GM10847 (cell line): ENCODE results near the gene GULP1.

Experiments used
- POLR2A ChIP-seq: IDR thresholded peaks from 2 replicates; pipeline ENCODE4 v1.6.1; 2011; ENCODE audit not compliant: insufficient read length; ENCODE audit errors: extremely low read depth

GULP1 gene

DNA sequence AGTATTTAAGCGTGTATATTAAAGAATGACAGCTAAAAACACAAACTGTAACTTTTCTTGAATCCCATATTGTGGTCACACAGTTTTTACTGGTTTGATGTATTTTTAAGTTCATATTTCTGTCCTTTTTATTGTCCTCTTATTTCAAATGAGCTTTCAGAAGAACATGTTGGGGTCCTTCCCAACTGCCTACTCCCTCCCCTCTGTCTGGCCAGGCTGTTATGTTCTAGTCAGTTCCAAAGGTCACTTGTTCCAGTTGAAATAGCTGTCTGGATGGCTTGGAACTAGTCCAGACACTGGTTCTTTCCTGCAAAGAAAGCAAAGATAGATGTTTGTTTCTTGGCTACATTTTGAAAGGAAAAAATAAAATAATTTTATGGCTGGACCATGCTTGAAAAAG is 306.9 kb downstream of the GULP1 start:
- TF ChIP-seq POLR2A = no peak

DNA sequence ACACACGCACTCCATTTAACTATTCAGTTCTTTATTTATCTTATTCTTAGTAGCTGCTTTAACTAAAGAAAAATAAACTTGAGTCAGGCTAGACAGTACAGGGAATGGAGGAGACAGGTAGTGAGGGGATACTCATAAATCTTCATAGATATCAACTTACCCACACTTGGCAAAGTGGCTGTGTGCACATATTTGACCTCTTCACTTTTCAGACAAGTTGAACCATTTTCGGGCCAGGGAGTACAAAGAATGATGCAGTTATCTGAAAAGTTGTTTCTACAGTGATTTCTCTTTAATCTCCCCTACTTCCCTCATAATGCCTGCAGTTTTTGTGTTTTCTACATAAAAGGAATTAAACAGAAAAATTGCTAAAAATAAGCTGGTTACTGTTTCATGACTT is 307.5 kb downstream of the GULP1 start:
- TF ChIP-seq POLR2A = no peak

DNA sequence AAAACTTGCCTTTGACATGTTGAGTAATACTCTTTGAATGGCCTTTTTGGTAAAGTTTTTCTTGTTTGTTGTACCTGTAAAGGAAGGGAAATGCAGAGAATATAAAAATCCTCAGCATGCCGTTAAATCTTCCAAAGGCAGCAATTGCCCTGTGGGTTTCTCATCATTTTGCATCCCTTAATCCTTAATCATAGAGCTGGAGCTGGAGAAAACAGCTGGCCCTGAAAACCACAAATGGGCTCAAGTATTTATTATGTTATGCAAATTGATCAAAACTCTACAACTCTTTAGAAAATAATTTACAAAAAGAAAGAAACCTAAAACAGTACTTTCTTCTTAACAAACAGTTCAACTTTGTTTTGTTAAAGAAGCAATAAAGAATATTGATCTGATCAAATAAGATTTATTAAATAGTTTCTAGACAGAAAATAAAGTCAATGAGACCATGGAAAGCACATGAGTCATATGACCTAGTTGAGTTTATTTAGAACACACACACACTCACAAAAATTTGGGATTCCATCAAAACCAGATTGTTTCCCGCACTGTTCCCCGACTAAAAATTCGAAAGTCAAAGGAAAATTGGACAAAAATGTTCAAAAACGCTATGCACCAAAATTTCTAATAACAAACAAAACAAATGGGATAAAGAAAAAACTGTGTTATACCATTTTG is 309.0 kb downstream of the GULP1 start:
- TF ChIP-seq POLR2A = no peak

DNA sequence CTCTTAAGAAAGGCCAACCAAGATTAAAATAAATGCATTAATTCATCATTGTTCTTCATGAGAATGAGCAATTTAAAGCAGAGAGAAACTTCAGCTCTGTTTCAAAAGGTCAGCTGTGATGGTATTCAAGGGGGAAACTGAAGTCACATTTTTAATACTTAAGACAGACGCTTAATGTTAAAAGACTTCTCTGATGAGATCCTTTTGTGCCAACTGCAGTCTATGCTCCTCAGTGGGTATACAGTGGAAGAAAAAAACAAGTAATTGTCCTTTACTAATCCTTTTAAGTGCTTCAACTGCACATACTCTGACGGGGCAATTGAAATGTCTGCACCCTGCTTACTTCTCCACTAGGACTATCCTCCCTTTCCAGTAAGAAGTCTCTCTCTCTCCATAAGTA is 309.7 kb downstream of the GULP1 start:
- no peak for TF ChIP-seq POLR2A

DNA sequence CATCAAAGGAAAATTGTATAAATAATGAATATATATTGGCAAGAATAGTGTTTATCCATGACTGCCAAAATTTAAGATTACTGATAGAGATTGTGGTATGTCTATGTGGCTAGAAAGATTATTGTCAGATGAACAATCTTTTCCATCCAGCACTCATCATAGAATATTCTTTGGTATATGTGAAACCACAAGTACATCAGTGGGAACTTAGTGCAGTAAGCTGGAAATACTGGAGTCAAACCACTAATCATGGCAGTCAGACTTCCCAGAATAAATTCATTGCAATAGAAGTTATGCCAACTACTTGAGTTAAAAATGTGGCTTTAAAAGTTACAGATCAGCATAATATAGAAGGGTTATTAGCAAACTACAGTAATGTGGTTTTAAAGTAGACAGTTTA is 310.3 kb downstream of the GULP1 start:
- TF ChIP-seq POLR2A = no peak

DNA sequence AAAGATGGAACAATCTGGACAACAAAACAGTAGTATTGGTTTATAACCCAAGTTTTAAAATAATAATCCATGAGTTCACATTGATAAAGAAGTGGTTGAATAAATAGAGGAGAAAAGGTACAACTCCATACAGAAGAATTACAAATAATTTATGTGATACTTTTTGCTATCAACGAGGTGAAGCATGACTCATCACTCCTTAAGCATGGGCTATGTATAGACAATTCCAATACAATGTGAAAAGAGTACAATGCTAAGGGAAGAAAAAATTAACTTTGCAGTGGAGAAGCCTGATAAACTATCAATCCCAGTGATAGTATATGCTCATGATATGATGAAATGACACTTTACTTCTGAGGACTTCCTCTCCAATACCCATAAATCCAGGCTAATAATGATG is 312.9 kb downstream of the GULP1 start:
- TF ChIP-seq POLR2A = no peak

DNA sequence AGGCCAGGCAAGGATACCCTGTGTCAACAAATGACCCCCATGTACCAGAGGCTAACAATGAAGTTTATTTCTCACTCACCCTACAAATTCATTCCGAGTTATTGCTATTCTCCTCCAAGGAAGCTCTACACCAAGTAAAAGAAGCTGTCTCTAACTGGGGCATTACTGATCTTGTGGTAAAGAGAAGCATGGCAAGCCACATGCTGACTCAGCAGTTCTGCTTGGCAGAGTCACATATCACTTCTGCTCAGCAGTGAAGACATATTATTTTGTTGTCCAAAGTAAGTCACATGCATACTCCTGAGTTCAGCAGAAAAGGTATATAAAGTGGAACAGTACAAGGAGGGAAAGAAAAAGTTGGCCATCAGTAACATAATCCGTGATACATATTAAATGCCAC is 315.8 kb downstream of the GULP1 start:
- no peak for TF ChIP-seq POLR2A

DNA sequence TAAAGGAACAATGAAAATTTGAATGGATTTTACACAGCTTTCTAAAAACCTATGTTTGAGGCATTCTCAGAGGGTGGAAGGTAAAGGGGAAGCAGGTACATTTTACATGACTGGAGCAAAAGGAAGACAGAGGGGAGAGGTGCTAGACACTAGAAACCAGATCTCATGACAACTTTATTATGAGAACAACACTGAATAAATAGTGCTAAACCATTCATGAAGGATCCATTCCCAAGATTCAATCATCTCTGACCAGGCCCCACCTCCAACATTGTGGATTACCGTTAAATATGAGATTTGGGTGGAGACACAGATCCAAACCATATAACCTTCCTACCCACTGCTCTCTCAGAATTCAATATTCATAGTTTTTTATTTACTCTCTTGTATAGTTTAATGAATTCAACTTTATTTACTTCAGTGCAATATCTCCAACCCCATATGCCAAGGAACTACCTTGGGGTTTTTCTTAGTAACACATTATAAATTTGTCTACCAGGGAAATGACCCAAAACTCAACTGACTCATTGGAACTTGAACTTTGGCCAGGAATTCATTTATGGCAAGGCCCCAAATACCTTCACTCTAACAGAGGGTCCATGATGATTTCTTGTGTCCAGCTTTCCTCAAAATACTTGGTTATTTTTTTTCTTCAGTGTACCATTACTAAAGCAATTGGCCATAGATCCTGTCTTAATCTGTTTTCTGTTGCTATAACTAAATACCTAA is 317.8 kb downstream of the GULP1 start:
- no peak for TF ChIP-seq POLR2A

DNA sequence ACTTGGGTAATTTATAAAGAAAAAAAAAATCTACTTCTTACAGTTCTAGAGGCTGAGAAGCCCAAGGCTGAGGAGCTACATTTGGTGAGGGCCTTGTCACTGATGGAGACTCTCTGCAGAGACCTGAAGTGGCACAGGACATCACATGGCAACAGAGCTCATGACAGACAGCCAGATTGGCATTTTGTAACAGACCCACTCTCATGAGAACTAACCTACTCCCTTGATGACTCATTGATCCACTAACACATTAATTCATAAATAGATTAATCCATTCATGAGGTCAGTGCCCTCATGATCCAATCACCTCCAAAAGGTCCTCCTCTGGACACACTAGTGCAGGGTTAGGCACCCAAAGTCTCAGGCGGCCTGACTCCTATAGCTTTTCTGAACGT is 318.4 kb downstream of the GULP1 start:
- TF ChIP-seq POLR2A = no peak

DNA sequence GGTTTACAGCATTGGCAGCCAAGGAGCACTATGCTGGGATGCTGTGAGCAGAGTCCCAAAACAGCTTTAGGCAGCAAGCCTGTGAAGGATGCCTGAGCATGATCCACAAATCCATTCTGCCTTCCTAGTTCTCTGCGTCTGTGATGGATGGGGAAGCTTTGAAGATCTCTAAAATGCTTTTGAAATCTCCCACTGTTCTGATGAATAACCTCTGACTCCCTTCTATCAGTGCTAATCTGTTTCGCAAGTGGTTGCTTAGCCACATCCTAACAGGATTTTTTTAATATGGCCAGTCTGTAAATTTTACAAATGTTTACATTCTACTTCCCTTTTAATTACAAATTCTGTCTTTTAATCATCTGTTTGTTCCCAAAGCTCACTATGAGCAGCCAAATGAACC is 319.2 kb downstream of the GULP1 start:
- no peak for TF ChIP-seq POLR2A

DNA sequence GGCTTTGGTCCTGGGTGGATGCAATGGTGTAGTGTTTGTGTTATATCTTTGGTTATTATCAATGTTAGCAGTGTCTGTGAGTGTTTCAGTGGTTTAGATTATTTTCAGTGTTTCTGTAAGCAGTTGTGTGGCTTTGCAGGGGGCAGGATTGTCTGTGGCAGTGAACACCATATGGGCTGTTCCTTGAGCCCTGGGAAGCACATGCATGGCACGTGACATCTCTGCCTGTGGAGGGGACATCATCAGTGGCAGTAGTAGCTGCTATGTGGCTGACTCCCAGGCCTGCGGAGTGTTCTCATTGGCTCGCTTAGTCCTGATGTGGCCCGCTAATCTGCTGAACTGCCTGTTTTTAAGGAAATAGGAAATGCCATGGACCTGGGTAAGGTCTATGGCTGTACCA is 327.5 kb downstream of the GULP1 start:
- no peak for TF ChIP-seq POLR2A

DNA sequence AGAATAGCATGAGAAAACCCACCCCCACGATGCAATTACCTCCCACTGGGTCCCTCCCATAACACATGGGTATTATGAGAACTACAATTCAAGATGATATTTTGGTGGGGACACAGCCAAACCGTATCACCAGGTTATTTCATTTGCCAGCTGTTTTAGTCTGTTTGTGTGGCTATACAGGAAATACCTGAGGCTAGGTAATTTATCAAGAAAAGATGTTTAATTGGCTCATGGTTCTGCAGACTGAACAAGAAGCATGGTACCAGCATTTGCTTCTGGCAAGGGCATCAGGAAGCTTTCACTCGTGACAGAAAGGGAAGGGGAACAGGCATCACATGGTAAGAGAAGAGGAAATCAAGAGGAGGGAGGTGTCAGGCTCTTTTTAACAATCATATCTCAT is 329.2 kb downstream of the GULP1 start:
- no peak for TF ChIP-seq POLR2A

DNA sequence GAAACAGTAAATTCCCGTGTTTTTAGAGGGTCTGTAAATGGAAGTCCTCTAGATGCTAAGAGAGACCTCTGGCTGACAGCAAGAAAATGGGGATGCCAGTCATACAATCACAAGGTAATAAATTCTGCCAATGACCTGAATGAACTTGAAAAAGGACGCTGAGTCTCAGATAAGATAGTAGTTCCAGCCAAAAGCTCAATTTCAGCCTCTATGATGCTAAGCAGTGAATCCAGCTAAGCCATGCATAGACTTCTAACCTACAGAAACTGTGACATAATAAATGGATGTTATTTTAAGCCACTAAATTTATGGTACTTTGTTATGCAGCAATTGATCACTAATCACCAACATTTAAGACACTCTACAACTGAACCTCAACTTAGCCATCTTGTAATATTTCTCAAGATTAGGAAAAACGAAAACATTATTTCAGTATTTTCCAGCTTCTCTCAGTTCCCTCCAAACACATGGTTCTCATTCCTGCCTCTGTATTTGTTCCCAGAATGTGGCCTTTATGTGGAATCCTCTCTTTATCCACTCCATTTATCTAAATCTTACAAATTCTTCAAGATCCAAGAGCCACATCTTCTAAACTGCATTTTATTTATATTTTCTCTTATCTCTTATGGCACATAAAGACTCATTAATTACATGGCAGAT is 331.1 kb downstream of the GULP1 start:
- no peak for TF ChIP-seq POLR2A

DNA sequence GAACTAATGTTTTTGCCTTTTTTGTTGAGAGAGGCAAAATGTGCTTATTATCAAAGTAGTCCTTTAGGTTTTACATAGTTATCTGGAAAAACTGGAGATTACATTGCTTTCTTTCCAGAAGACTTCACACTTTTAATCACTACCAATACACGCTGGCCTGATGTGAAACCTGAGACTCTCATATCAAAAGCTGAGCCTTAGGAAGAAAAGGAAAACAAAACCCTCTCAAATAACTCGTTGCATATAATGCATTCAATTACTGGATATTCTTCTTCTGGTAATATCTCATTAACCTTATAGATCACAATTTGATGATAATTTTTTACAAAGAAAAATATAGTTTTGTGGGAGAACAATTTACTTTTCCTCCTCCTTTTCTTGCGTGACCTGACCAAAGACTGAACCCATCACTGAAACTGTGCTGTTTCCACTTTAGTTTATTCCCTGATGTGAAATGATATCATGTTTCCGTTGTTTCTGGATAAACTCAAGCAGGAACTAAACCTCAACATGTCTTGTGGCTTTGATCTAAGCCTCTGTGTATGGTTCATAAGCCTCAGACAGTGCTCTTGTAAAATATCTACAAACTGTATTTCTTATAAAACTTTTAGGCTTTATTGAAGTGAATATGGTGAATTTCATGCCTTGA is 332.4 kb downstream of the GULP1 start:
- TF ChIP-seq POLR2A = no peak

DNA sequence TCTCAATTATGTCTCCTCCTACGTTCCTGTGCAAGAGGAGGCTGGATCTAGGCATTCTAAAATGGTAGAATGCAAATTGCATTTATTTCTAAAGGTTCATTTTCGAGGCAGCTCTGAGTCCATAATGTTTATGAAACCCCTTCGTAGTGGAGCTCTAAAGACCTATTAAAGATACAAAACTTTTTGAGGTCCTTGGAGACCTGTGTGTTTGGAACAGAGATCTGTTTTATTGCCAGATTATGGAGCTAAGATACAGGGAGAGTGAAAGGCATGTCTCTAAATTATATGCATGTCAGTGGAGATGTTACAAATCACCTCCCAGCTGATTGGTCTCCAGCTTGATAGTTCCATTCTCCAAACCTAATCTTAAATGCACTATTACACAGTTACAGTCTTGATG is 335.8 kb downstream of the GULP1 start:
- no peak for TF ChIP-seq POLR2A
